ENCODE measurements around the gene CCNG1.

DNA sequence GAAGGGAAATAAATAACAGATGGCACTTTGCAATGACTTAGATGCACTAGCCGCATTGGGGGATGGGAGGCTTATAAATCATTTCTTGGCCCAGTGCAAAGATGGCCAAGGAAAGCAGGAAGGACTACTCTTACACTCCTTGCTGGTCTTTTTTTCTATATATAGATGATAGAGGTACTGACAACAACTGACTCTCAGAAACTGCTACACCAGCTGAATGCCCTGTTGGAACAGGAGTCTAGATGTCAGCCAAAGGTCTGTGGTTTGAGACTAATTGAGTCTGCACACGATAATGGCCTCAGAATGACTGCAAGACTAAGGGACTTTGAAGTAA is 1.7 kb downstream of the CCNG1 start:
- TF ChIP-seq, protein P1, sequence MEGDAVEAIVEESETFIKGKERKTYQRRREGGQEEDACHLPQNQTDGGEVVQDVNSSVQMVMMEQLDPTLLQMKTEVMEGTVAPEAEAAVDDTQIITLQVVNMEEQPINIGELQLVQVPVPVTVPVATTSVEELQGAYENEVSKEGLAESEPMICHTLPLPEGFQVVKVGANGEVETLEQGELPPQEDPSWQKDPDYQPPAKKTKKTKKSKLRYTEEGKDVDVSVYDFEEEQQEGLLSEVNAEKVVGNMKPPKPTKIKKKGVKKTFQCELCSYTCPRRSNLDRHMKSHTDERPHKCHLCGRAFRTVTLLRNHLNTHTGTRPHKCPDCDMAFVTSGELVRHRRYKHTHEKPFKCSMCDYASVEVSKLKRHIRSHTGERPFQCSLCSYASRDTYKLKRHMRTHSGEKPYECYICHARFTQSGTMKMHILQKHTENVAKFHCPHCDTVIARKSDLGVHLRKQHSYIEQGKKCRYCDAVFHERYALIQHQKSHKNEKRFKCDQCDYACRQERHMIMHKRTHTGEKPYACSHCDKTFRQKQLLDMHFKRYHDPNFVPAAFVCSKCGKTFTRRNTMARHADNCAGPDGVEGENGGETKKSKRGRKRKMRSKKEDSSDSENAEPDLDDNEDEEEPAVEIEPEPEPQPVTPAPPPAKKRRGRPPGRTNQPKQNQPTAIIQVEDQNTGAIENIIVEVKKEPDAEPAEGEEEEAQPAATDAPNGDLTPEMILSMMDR (IDR thresholded peaks at IDR 0.05) = no peak
- TF ChIP-seq POLR2AphosphoS5 (IDR thresholded peaks at IDR 0.05) = no peak
